ENCODE data around the gene GRID1. TPM values are rescaled to one million over a fixed set of nuclear protein-coding genes. Genes with fewer than 3 reads are reported as not detected.
A peak's percentile ranks its signal among the peaks of the same experiment; 100 is the strongest.

GRID1 gene
- total RNA-seq, 1 donor from 2014 or later = 0.60 TPM

DNA sequence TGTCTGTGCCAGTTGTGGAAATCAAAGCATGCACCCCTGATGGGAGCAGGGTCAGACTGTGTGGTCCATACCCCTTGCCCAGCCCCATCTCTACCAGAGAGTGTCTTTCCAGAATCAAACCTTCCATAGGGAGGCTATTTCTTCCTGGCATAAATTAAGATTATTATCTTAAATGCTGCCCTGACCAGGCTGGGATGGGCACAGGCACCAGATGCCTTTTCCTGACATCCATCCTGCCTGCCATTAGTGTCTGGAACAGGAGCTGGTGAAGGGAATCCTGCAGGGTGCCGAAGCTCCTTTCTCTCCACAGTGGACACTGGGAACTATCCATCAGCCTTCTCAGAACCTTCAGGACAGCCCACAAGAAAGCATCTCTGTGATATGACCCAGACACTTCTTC lies 296.3 kb downstream of the GRID1 start:
- H3K4me1 Mint-ChIP-seq (ENCODE audit: low read depth) = no peaks in the 10 kb centered on the region
- H3K4me3 Mint-ChIP-seq (ENCODE audit: unreplicated experiment) = no peak overlapping the region
- TF ChIP-seq, protein P1, sequence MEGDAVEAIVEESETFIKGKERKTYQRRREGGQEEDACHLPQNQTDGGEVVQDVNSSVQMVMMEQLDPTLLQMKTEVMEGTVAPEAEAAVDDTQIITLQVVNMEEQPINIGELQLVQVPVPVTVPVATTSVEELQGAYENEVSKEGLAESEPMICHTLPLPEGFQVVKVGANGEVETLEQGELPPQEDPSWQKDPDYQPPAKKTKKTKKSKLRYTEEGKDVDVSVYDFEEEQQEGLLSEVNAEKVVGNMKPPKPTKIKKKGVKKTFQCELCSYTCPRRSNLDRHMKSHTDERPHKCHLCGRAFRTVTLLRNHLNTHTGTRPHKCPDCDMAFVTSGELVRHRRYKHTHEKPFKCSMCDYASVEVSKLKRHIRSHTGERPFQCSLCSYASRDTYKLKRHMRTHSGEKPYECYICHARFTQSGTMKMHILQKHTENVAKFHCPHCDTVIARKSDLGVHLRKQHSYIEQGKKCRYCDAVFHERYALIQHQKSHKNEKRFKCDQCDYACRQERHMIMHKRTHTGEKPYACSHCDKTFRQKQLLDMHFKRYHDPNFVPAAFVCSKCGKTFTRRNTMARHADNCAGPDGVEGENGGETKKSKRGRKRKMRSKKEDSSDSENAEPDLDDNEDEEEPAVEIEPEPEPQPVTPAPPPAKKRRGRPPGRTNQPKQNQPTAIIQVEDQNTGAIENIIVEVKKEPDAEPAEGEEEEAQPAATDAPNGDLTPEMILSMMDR (IDR thresholded peaks at IDR 0.05) = no peak
- H3K27ac Mint-ChIP-seq (ENCODE audit: unreplicated experiment) = no peak overlapping the region
- H3K36me3 Mint-ChIP-seq (ENCODE audit: low read depth) = no peaks in the 10 kb centered on the region
- H3K27me3 Mint-ChIP-seq (ENCODE audit: low read depth) = peaks cover 10% of the 10 kb centered on the region
- H3K9me3 Mint-ChIP-seq (ENCODE audit: low read depth) = no peaks in the 10 kb centered on the region
- no peak for DNase-seq (ENCODE audit: low spot score)

DNA sequence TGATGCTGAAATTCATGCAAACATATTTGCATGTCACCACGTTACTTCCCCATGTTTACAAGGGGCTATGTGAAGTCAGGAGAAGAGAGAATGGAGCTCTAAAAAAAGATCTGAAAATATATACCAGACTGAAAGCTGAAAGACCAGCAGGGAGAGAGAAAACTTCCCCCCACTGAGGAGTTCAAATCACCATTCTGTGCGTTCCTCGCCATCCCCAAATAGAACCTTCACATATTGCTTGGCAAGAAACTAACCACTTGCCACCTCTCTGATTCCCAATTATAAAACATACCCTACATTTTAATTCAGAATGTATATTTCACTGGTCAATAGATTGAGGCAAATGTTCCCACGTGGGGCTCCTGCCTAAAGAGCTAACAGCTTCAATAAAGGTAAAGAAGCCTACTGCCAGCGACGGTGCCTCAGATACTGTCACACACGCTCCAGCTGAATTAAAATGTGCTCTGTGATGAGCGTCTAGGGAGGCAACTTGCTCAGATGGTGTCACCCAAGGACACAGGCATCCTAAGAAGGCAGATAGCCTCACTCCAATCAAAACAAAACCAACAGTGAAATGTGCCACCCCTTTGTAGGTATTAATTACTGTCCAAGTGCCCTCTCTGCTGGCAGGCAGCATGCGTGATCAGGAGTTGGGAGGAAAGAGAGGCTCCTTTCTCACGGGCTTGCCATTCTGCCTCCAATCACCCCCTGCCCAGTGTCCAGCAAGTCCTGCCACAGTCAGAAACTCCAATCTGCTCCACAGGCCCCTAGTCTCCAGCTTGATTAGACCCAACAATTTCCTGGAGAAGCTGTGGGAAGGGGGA lies 298.2 kb downstream of the GRID1 start:
- Mint-ChIP-seq H3K4me3 (ENCODE audit: unreplicated experiment) (no peak overlapping the region), H3K4me1 (ENCODE audit: low read depth) (no peaks in the 10 kb centered on the region), H3K27ac (ENCODE audit: unreplicated experiment) (no peak overlapping the region), H3K27me3 (ENCODE audit: low read depth) (peaks cover 13% of the 10 kb centered on the region), H3K9me3 (ENCODE audit: low read depth) (no peaks in the 10 kb centered on the region), H3K36me3 (ENCODE audit: low read depth) (no peaks in the 10 kb centered on the region)
- TF ChIP-seq, protein P1 (IDR thresholded peaks at IDR 0.05) = no peak
- DNase-seq (ENCODE audit: low spot score) = no peak

DNA sequence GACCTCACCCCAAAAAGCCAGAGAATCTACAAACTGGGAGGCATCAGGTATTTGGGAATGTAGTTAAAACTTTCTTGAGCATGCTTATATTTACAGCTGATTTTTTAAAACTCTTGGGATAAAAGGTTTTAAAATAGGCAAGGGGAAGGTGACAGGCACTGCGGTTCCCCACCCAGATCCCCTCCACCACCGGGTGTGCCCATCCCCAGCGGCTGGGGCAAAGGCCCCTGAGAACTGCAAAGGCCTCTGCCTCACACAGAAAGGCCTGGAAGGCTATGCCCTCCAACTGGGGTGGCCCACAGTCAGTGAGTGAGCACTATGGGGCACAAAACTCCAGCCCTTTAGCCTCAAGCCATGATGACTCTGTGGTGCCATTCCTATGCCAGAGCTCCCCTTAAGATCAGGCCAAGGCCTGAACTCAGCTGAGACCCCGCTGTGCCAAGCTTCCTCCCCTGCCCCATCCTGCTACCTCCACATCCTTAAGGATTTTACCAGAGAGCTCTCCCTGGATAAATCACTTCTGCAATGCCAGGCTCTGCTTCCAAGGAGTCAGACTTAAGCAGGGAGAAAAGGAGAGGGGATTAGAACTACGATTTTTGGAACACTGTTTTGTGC lies 299.1 kb downstream of the GRID1 start:
- peaks cover 13% of the 10 kb centered on the region for H3K27me3 Mint-ChIP-seq (ENCODE audit: low read depth)
- no peaks in the 10 kb centered on the region for H3K4me1 Mint-ChIP-seq (ENCODE audit: low read depth)
- H3K36me3 Mint-ChIP-seq (ENCODE audit: low read depth) = no peaks in the 10 kb centered on the region
- DNase-seq (ENCODE audit: low spot score) = peak; percentile 42
- TF ChIP-seq, protein P1 (IDR thresholded peaks at IDR 0.05) = no peak
- H3K27ac Mint-ChIP-seq (ENCODE audit: unreplicated experiment) = no peak overlapping the region
- H3K9me3 Mint-ChIP-seq (ENCODE audit: low read depth) = no peaks in the 10 kb centered on the region
- H3K4me3 Mint-ChIP-seq (ENCODE audit: unreplicated experiment) = no peak overlapping the region

DNA sequence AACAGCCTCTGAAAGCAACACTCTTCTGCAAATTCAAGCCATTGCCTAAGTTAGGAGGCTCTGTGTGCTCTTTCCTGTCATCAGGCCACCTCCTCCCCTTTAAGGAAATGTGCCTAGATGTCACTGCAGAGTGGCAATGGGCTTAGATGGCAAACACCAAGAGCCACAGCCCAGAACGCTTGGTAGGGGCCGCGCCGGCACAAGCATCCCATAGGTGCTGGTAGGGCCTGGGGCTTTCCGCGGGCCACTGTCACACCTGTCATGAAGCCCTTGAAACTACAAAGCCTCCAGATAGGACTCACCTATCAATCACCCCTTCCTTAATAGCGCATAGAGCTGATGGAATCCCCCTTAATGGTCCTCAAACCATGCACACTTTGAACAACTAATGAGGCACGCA lies 299.9 kb downstream of the GRID1 start:
- no peaks in the 10 kb centered on the region for H3K4me1 Mint-ChIP-seq (ENCODE audit: low read depth)
- TF ChIP-seq, protein P1 (IDR thresholded peaks at IDR 0.05) = no peak
- H3K27me3 Mint-ChIP-seq (ENCODE audit: low read depth) = peaks cover 10% of the 10 kb centered on the region
- H3K4me3 Mint-ChIP-seq (ENCODE audit: unreplicated experiment) = no peak overlapping the region
- peak; percentile 72 for DNase-seq (ENCODE audit: low spot score)
- no peaks in the 10 kb centered on the region for H3K9me3 Mint-ChIP-seq (ENCODE audit: low read depth)
- no peaks in the 10 kb centered on the region for H3K36me3 Mint-ChIP-seq (ENCODE audit: low read depth)
- no peak overlapping the region for H3K27ac Mint-ChIP-seq (ENCODE audit: unreplicated experiment)

DNA sequence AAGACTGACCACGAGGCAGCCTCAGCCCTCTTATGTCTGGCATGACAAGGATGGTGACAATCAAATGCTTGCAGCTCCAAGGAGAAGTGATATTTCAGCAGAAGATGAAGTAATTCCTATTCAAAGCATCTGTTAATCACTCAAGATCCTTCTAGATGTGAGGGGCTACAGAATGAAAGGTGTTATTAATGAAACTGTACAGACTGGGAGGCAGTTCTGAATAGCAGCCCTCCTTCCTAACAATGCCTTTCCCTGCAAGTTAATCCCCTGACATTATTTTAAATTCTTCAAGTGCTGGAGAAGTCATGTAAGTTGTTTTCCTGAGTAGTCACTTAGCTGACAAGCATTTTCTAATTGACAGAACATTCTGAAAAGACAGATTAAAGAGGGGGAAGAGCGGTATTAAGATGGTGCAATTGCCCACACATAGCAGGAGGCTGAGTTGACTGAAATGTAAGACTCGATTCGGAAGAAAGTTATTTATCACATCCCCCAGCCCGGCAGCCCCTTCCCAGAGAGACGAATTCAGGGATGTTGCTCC lies 300.8 kb downstream of the GRID1 start:
- Mint-ChIP-seq H3K36me3 (ENCODE audit: low read depth) (no peaks in the 10 kb centered on the region), H3K9me3 (ENCODE audit: low read depth) (no peaks in the 10 kb centered on the region), H3K4me1 (ENCODE audit: low read depth) (no peaks in the 10 kb centered on the region), H3K27ac (ENCODE audit: unreplicated experiment) (no peak overlapping the region), H3K4me3 (ENCODE audit: unreplicated experiment) (no peak overlapping the region), H3K27me3 (ENCODE audit: low read depth) (peaks cover 4% of the 10 kb centered on the region)
- TF ChIP-seq, protein P1 (IDR thresholded peaks at IDR 0.05) = no peak
- DNase-seq (ENCODE audit: low spot score) = peak; percentile 60
